Measurements from ENCODE around the gene TTC39C.

The TTC39C gene

DNA sequence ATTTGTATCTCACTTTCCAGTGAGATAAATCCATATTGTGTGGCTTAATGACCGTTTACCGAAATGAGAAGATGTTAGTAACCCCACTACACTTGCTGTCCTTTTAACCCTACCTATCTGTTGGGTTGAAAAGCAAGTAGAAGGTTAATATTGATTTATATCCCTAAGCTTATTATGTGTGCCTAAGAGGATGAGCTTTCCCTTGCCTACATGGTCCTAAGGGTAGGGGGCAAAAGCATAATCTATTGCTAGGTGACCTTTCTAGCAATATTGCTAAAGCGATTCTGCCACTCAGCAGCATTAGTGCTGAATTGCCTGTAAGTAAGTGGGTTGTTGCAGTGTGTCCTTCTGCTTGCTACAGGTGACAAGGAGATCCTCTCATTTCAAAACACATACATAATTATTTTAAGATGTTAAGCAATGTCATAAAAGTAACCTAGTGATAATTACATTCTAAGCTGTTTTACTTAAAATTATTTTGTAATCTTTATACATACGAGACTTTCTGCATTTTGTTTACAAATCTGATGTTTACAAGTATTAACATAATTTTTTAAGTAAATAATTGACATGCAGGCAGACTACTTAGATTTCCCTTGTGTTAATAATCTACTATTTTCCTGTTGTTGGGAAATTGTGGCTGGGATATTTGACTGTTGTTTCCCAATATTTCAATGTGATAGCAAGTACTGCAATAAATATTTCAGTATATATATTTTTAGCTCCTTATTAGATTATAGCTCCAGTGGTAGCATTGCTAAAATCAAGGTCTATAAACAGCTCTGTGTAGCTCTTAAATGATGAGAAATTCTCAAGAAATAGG is 75.2 kb downstream of the TTC39C start:
- no peak for DNase-seq

DNA sequence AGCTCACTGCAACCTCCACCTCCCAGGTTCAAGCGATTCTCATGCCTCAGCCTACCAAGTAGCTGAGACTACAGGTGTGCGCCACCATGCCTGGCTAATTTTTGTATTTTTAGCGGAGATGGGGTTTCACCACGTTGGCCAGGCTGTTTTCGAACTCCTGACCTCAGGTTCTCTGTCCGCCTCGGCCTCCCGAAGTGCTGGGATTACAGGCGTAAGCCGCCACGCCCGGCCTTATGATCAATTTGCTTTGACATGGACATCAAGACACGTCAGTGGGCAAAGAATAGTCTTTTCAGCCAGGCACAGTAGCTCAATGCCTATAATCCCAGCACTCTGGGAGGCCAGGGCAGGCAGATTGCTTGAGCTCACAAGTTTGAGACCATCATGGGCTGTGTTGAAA is 76.3 kb downstream of the TTC39C start:
- DNase-seq = no peak

DNA sequence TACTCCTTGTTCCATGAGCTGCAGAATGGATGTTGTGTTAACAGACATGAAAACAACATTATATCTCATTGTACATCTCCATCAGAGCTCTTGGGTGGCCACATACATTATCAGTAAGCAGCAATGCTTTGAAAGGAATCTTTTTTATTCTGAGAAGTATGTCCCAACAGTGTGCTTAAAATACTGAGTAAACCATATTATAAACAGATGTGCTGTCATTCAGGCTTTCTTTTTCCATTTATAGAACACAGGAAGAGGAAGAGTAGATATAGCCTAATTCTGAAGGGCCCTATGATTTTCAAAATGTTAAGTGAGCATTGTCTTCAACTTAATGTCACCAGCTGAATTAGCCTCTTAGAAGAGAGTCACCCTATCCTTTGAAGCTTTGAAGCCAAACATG is 80.0 kb downstream of the TTC39C start:
- DNase-seq = no peak

DNA sequence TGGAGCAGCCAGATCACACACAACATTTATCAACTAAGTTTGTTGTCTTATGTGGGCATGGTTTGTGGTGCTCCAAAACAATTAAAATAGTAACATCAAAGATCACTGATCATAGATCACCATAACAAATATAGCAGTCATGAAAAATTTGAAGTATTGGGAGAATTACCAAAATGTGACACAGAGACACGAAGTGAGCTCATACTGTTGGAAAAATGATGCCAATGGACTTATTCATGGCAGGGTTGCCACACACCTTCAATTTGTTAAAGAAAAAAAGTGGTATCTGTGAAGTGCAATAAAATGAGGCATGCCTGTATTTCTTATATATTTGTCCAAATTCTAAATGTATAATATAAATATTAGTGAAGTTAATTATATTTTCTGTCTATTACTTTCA is 81.4 kb downstream of the TTC39C start:
- DNase-seq = no peak

DNA sequence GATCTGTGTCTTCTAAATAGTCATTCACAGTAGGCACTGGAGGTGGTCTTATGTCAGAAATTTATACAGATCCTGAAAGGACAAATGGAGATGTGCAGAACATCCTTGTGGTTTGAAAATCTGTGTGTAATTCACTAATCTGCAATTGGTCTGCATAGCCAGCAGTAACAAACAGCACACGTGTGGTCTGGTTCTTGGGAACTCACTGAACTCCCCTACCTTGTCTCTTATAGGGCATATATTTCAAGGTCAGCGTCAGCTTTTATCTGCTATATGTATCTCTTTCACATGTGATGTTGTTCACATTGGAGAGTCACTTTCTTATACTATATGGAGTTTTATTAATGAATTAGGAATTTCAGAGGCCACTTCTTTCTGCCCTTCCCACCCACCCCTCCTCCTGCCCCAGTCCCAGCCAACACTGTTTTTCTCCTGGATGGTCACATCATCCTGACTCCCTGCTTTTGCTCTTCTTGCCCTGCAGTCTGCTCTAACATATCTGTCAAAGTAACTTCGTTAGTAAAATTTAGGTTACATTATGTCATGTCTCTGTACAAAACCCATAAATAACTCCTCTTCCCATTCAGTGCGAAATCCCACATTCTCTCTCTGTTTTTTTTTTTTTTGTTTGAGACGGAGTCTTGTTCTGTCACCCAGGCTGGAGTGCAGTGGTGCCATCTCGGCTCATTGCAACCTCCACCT is 88.9 kb downstream of the TTC39C start:
- no peak for DNase-seq

- DNase-seq = no peak
Measured at GRCh38 chr18:24104486-24104885, 89.9 kb downstream of the TTC39C start.

DNA sequence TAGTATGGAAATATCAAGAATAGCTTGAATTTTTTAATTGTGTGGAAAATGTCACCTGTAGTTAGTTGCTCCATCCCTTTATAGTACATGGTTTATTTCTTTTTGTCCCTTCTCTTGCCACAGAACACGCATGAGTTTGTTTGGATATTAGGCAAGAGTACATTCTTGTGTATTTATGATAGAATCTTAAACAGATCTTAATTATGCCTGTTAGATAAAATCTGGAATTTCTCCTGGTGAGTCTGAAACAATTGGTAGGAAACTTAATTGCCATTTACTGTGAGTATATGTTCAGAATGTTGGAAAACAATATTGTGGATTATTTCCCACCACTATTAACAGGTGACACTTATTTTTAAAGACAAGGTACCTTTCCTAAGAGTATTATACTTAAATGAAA is 94.1 kb downstream of the TTC39C start:
- no peak for DNase-seq

- no peak for DNase-seq
Measured at GRCh38 chr18:24111936-24112335, 97.4 kb downstream of the TTC39C start.

GRCh38 chr18:24112464-24112863 is 97.9 kb downstream of the TTC39C start:
- DNase-seq = no peak

DNA sequence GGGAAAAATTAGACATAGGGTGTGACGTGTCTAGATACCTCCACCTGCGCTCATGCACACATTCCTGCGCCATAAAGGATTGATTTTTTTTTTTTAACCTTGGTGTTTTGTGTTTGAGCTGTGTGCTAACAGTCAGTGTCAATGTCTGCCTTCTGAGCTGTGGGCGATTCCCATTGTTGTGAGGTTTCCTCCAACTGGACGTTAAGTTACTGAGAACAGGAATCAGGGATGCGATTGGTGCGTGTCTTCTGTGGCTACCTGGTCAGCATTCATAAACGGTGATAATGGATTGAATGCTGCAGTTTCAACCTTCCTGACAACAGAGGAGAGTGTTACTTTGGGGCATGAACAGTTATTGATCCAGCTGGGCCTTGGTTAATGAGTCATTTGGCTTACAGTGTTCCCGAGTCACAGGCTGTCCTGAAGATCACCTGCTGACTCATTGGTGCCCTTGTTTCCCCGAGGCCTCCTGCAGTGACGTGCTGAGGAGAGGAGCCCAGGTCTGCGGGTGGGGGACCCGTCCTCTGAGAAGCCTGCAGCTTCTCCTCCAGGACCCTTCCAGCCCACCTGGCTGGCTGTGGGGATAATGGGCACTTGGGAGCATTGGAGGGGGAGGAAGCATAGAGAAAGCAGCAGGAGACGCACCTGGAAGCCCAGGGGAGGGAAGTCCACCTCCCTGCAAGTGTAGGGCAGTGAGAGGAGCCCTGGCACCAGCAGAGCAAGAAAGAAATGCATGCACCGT is 98.5 kb downstream of the TTC39C start:
- no peak for DNase-seq

DNA sequence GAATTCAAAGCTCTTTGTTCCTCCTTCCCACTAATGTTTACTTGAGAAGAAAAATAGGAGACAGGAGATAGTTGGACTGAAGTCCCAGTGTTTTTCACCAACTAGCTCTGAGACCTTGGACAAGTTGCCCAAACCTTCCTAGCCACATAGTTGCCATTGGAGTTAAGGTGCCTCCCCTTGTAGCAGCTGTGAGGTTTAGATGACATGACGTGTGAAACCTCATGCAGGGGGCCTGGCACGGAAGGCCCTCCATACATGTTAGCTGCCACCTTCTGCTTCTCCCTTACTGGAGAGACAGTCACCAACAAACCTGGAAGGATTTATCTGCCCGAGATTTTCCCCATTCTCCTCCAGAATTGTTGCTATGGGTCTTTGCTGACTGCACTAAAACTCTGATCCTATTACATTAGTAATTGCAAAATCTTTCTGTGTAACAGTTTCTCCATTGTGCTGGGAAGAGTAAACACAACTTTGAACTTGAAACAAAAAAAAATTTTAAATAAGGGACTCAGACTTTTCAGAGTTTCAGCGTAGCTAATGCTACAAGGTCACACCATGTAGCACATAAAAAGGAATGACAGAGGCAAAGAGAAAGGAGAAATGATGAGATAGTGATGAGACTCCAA is 100.5 kb downstream of the TTC39C start:
- no peak for DNase-seq

DNA sequence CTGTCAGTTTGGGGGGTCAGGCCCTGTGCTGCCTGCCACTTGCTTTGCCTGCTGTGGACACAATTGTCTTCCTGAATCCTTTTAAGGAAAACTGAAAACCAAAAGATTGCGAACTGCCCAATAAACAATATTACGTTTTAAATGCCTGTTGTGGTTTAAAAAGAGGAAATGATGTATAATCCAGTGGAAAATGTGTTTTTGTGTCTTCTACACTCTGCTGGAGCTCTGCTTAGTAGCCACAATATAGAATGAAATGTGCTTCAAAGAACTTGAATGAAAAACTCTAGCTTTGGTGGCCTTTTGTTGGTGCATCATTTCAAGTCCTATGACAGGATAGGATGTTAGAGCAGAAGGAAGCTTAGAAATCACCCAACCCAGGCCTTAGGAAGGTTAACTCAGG is 101.1 kb downstream of the TTC39C start:
- DNase-seq = no peak

GRCh38 chr18:24118750-24119577 is 104.4 kb downstream of the TTC39C start:
- DNase-seq = peak; percentile 76

DNA sequence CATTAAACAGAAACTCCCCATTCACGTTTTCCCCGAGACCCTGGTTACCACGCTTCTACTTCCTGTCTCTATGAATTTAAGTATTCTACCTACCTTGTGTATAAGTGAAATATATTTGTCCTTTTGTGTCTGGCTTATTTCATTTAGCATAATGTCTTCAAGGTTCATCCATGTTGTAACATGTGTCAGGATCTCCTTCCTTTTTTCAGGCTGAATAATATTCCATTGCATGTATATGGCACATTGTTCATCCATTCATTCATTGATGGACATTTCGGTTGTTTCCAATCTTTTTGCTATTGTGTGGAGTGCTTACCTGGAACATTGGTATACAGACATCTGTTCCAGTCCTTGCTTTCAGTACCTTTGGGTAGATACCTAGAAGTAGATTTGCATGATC is 106.1 kb downstream of the TTC39C start:
- DNase-seq = no peak

DNA sequence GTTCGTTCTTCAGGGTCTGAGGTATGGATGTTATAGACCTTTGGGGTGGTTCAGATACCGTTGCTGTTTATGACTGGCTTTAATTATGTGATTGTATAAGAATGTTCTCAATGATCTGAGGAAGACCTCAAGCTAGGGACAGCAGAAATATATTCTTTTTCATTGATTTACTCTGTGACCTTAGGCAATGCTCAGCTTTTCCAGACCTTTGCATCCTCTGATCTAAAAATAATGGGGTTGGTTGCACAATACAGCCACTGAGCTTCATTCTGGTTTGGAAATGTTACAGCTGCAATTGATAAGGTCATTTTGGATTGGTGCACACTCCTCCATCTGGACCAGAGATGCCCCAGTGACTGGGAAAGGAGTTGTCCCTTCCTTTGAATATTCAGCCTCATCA is 107.1 kb downstream of the TTC39C start:
- DNase-seq = no peak

DNA sequence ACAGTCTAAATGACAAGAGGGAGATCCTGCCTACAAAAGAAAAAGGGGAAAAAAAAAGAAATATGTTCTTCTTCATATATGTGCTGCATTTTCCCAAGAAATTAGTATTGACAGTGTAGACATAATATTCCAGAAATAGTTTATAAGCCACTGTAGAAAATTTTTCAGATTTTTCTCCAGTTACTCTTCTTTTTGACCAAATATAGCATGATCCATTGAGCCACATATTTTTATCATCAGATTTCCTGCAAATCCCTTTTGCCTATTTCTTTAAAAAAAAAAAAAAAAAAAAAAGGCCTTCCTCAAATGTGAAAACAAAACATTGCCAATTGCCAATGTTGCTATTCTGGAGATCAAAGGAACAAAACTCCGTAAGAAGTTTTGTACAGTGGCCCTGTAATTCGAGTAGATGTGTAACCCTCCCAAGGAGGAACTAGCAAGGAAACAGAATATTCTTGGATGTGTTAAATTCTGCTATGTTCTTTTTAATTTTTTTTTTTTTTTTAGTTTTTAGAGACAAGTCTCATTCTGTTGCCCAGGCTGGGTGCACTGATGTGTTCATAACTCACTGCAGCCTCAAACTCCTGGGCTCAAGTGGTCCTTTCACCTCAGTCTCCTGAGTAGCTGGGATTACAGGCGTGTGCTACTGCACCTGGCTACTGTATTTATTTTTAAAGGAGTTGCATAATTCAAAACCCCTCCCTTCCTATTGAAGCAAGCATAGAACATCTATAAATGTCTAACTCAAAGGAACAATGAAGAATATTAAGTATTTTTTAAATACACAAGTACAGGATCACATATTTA is 111.8 kb downstream of the TTC39C start:
- DNase-seq = no peak

DNA sequence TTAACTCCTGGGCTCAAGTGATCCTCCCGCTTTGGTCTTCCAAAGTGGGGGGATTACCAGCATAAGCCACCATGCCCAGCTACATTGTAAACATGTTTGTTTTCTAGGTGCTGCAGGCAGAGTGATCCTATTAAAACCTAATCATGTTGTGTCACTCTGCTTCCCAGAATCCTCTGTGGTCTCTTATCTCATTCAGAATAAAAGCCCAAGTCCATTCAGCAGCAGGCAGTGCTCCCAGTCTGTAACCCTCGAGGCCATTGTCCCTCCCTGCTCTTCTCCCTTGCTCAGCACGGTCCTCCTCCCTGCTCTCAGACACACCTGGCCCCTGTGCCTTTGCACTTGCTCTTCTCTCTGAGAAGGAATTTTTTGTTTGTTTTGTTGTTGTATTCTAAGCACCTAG is 113.2 kb downstream of the TTC39C start:
- no peak for DNase-seq

- DNase-seq = no peak
Measured at GRCh38 chr18:24128700-24129099, 114.1 kb downstream of the TTC39C start.

DNA sequence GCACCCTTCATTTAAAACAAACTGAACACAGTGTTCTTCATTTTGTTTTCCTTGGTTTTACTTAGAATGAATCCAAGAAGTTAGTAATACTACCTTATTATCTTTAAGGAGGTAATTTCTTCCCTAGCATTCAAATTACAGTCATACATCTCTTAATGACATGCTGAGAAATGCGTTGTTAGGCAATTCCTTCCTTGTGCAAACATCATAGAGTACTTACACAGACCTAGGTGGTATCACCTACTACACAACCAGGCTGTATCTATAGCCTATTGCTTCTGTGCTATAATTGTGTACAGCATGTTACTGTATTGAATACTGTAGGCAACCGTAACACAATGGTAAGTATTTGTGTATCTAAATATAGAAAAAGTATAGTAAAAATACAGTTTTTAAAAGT is 115.9 kb downstream of the TTC39C start:
- DNase-seq = no peak

GRCh38 chr18:24136967-24137373 is 122.4 kb downstream of the TTC39C start:
- DNase-seq = no peak

GRCh38 chr18:24138409-24138788 is 123.8 kb downstream of the TTC39C start:
- no peak for DNase-seq
